HG03159 (cell line): Measurements from ENCODE around the gene MPP3.

Experiments
- ATAC-seq: cut with Tn5 transposase; IDR thresholded peaks from one replicate; pipeline ENCODE4 v1.9.1; 2021; ENCODE audit warnings: mild to moderate bottlenecking, moderate library complexity; ENCODE audit not compliant: unreplicated experiment

MPP3 gene

GRCh38 chr17:43753493-43754129 lies 79.3 kb downstream of the MPP3 start:
- ATAC-seq, result no peak
